GM19328 (cell line): ENCODE data around the gene ZNF701.

Experiments used
- ATAC-seq: cut with Tn5 transposase; IDR thresholded peaks from one replicate; pipeline ENCODE4 v1.9.1; 2021; ENCODE audit warnings: mild to moderate bottlenecking, moderate library complexity; ENCODE audit not compliant: unreplicated experiment

ZNF701 gene

DNA sequence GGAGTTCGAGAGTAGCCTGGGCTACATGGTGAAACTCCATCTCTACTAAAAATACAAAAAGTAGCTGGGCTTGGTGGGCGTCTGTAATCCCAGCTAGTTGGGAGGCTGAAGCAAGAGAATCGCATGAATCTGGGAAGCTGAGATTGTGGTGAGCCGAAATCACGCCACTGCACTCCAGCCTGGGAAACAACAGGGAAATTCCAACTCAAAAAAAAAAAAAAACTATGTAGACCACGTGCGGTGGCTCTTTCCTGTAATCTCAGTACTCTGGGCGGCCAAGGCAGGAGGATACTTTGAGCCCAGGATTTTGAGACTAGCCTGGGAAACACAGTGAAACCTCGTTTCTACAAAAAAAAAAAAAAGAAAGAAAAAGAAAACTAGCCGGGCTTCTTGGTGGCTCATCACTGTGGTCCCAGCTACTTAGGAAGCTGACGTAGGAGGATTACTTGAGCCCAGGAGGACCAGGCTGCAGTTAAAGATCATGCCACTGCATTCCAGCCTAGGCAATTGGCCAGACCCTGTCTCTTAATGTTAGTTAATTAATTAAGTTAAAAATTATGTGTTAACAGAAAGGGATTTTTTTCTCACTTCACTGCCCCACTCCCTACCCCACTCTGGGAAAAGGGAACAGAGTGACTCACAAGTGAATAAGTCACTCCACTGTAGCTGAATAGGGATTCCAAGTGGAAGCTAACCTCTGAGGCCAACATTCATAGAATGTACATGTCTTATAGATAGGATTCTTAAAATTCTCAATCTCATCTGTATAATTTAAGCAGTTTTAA lies 65.9 kb downstream of the ZNF701 start:
- ATAC-seq = no peak
